HEK293T (cell line): ENCODE data around the gene STRADB.

ENCODE experiments used
- CTCF ChIA-PET: fragments of 350-600 bp; formaldehyde crosslinking; extraction: SDS; loops from one replicate; lab custom pipeline; 2021; ENCODE audit warnings: antibody characterized with exemption, inconsistent platforms; lab: Yijun Ruan, JAX
- POLR2A ChIA-PET: fragments of 350-600 bp; formaldehyde crosslinking; extraction: SDS; loops from one replicate; lab custom pipeline; 2020; ENCODE audit warnings: antibody characterized with exemption, inconsistent platforms; lab: Yijun Ruan, JAX
- DNase-seq: peaks from one replicate; pipeline ENCODE4 v3.0.0; 2012; ENCODE audit warnings: mixed read lengths; ENCODE audit errors: extremely low spot score
- ARNT ChIP-seq: fragments of 450-650 bp; IDR thresholded peaks from 2 replicates; pipeline ENCODE4 v1.6.1; 2017; ENCODE audit warnings: mild to moderate bottlenecking
- BHLHE40 ChIP-seq: fragments of 450-650 bp; IDR thresholded peaks from 2 replicates; pipeline ENCODE4 v1.6.1; 2016; ENCODE audit warnings: mild to moderate bottlenecking, moderate library complexity, borderline replicate concordance
- CTBP1 ChIP-seq: fragments of 450-650 bp; IDR thresholded peaks from 2 replicates; pipeline ENCODE4 v1.6.1; 2016; ENCODE audit warnings: borderline replicate concordance
- ELF4 ChIP-seq: fragments of 450-650 bp; IDR thresholded peaks from 2 replicates; pipeline ENCODE4 v1.6.1; 2017; ENCODE audit warnings: antibody characterized with exemption
- FOXA1 ChIP-seq: fragments of 450-650 bp; IDR thresholded peaks from 2 replicates; pipeline ENCODE4 v1.6.1; 2016; ENCODE audit warnings: mild to moderate bottlenecking
- FOXK2 ChIP-seq: fragments of 450-650 bp; IDR thresholded peaks from 2 replicates; pipeline ENCODE4 v1.6.1; 2016; ENCODE audit warnings: mild to moderate bottlenecking
- FOXM1 ChIP-seq: fragments of 450-650 bp; IDR thresholded peaks from 2 replicates; pipeline ENCODE4 v1.6.1; 2017; ENCODE audit warnings: mild to moderate bottlenecking, borderline replicate concordance
- HDGF ChIP-seq: fragments of 450-650 bp; IDR thresholded peaks from 2 replicates; pipeline ENCODE4 v1.6.1; 2017; ENCODE audit warnings: antibody characterized with exemption, borderline replicate concordance
- L3MBTL2 ChIP-seq: fragments of 450-650 bp; conservative IDR thresholded peaks from 2 replicates; pipeline ENCODE4 v1.6.1; 2016; ENCODE audit warnings: mild to moderate bottlenecking
- LEF1 ChIP-seq: fragments of 450-650 bp; IDR thresholded peaks from 2 replicates; pipeline ENCODE4 v1.6.1; 2017; ENCODE audit warnings: mild to moderate bottlenecking, borderline replicate concordance
- NFRKB ChIP-seq: fragments of 450-650 bp; IDR thresholded peaks from 2 replicates; pipeline ENCODE4 v1.6.1; 2016; ENCODE audit warnings: mild to moderate bottlenecking, moderate library complexity
- PKNOX1 ChIP-seq: fragments of 450-650 bp; IDR thresholded peaks from 2 replicates; pipeline ENCODE4 v1.6.1; 2016
- SP1 ChIP-seq: fragments of 450-650 bp; IDR thresholded peaks from 2 replicates; pipeline ENCODE4 v1.6.1; 2017
- SUZ12 ChIP-seq: fragments of 450-650 bp; IDR thresholded peaks from 2 replicates; pipeline ENCODE4 v1.6.1; 2016; ENCODE audit warnings: mild to moderate bottlenecking
- TARDBP ChIP-seq: fragments of 450-650 bp; IDR thresholded peaks from 2 replicates; pipeline ENCODE4 v1.6.1; 2016
- ZNF384 ChIP-seq: fragments of 450-650 bp; IDR thresholded peaks from 2 replicates; pipeline ENCODE4 v1.6.1; 2016

STRADB gene

GRCh38 chr2:201484805-201485204 is 33.3 kb downstream of the STRADB start:
- ChIA-PET POLR2A (no interaction called here), CTCF (no interaction called here)
- DNase-seq = no peak
- TF ChIP-seq HDGF (no peak), BHLHE40 (no peak), SUZ12 (no peak), TARDBP (no peak), CTBP1 (no peak), L3MBTL2 (no peak), LEF1 (no peak), FOXK2 (no peak), ZNF384 (no peak)

- DNase-seq = no peak
- POLR2A ChIA-PET = no interaction called here
- no peak for TF ChIP-seq CTBP1
- TF ChIP-seq BHLHE40 = no peak
- TF ChIP-seq L3MBTL2 = no peak
- no peak for TF ChIP-seq PKNOX1
- no peak for TF ChIP-seq FOXA1
- no peak for TF ChIP-seq HDGF
- TF ChIP-seq ELF4 = no peak
- TF ChIP-seq SUZ12 = no peak
- no peak for TF ChIP-seq TARDBP
- no peak for TF ChIP-seq ZNF384
- no peak for TF ChIP-seq ARNT
- CTCF ChIA-PET = no interaction called here
Measured at GRCh38 chr2:201490291-201490690, 38.8 kb downstream of the STRADB start.

GRCh38 chr2:201496785-201497184 is 45.2 kb downstream of the STRADB start:
- no peak for DNase-seq
- POLR2A ChIA-PET = no interaction called here
- TF ChIP-seq HDGF (no peak), NFRKB (no peak), FOXA1 (no peak), SUZ12 (no peak), SP1 (no peak), PKNOX1 (no peak), TARDBP (no peak), ELF4 (no peak), FOXM1 (no peak), CTBP1 (no peak), ZNF384 (no peak), LEF1 (no peak), BHLHE40 (no peak), FOXK2 (no peak), ARNT (no peak), L3MBTL2 (no peak)
- CTCF ChIA-PET = no interaction called here

- CTCF ChIA-PET = no interaction called here
- POLR2A ChIA-PET = no interaction called here
Measured at GRCh38 chr2:201500534-201500933, 49.0 kb downstream of the STRADB start.

GRCh38 chr2:201502713-201503112 is 51.2 kb downstream of the STRADB start:
- POLR2A ChIA-PET = no interaction called here
- no peak for TF ChIP-seq FOXA1
- TF ChIP-seq TARDBP = no peak
- no peak for TF ChIP-seq ARNT
- TF ChIP-seq L3MBTL2 = no peak
- TF ChIP-seq HDGF = no peak
- TF ChIP-seq PKNOX1 = no peak
- TF ChIP-seq ELF4 = no peak
- no peak for DNase-seq
- CTCF ChIA-PET = interaction anchor here (0.6 kb wide), 1 partner anchor 16 kb away, joined by 3 read pairs; no protein-coding TSS in a partner anchor

More at GRCh38 chr2:201500534-201500933, 49.0 kb downstream of the STRADB start:
- no peak for TF ChIP-seq FOXA1
- no peak for TF ChIP-seq SP1
- TF ChIP-seq FOXK2 = no peak
- no peak for TF ChIP-seq PKNOX1
- no peak for TF ChIP-seq LEF1
- no peak for TF ChIP-seq BHLHE40
- no peak for DNase-seq

GRCh38 chr2:201507725-201508124 is 56.2 kb downstream of the STRADB start:
- POLR2A ChIA-PET = no interaction called here
- no peak for DNase-seq
- CTCF ChIA-PET = no interaction called here
- TF ChIP-seq FOXA1 (no peak), SUZ12 (no peak), FOXM1 (no peak), PKNOX1 (no peak), ELF4 (no peak), ARNT (no peak), SP1 (no peak), HDGF (no peak), NFRKB (no peak), CTBP1 (no peak), ZNF384 (no peak), FOXK2 (no peak), L3MBTL2 (no peak)
